Measurements from ENCODE around the gene TMEFF1. TPM values are rescaled to one million over a fixed set of nuclear protein-coding genes. Genes with fewer than 3 reads are reported as not detected.

The TMEFF1 gene
- total RNA-seq, 1 donor from 2014 or later, result 0.80 TPM

GRCh38 chr9:100579665-100580064, 106.7 kb downstream of the TMEFF1 start:
- H3K36me3 ChIP-seq, result no peaks in the 10 kb centered on the region
- H3K27ac ChIP-seq, result no peak overlapping the region
- H3K4me1 ChIP-seq, result no peaks in the 10 kb centered on the region
- no peaks in the 10 kb centered on the region for H3K9me3 ChIP-seq
- TF ChIP-seq, protein P1, sequence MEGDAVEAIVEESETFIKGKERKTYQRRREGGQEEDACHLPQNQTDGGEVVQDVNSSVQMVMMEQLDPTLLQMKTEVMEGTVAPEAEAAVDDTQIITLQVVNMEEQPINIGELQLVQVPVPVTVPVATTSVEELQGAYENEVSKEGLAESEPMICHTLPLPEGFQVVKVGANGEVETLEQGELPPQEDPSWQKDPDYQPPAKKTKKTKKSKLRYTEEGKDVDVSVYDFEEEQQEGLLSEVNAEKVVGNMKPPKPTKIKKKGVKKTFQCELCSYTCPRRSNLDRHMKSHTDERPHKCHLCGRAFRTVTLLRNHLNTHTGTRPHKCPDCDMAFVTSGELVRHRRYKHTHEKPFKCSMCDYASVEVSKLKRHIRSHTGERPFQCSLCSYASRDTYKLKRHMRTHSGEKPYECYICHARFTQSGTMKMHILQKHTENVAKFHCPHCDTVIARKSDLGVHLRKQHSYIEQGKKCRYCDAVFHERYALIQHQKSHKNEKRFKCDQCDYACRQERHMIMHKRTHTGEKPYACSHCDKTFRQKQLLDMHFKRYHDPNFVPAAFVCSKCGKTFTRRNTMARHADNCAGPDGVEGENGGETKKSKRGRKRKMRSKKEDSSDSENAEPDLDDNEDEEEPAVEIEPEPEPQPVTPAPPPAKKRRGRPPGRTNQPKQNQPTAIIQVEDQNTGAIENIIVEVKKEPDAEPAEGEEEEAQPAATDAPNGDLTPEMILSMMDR (IDR thresholded peaks at IDR 0.05), result no peak
- H3K4me3 ChIP-seq, result no peak overlapping the region
- DNase-seq (no peak), ATAC-seq (no peak)
- intact Hi-C loops (cut with DNase I), result no loop called here
- no peaks in the 10 kb centered on the region for H3K27me3 ChIP-seq (ENCODE audit: low read depth)

DNA sequence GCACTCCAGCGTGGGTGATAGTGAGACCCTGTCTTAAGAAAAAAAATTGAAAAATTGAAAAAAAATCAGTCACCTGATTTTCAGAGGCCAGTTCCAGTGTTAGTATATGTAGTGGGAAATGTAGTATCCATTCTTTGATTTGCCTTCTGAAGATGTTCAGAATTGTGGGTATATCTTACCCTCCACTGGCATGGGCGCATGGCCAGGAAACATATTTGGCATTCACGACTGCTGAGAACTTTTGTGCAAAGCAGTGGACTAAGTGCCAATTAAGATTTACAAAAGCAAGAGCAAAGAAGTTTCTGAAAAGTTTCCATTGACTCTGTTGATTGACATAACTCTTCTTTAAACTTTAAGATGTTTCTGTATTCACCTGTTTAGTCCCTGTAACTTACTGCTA, 107.3 kb downstream of the TMEFF1 start:
- intact Hi-C loops (cut with DNase I), result no loop called here
- Histone ChIP-seq H3K4me1 (no peaks in the 10 kb centered on the region), H3K27ac (no peak overlapping the region), H3K36me3 (no peaks in the 10 kb centered on the region), H3K4me3 (no peak overlapping the region), H3K27me3 (ENCODE audit: low read depth) (no peaks in the 10 kb centered on the region), H3K9me3 (no peaks in the 10 kb centered on the region)
- DNase-seq (no peak), ATAC-seq (no peak)
- TF ChIP-seq, protein P1 (IDR thresholded peaks at IDR 0.05), result no peak

- TF ChIP-seq, protein P1 (IDR thresholded peaks at IDR 0.05), result no peak
- Histone ChIP-seq H3K9me3 (no peaks in the 10 kb centered on the region), H3K36me3 (no peaks in the 10 kb centered on the region), H3K4me1 (no peaks in the 10 kb centered on the region), H3K27me3 (ENCODE audit: low read depth) (no peaks in the 10 kb centered on the region), H3K27ac (no peak overlapping the region), H3K4me3 (no peak overlapping the region)
- no peak for ATAC-seq
- intact Hi-C loops (cut with DNase I), result no loop called here
- no peak for DNase-seq
These were observed 108.1 kb downstream of the TMEFF1 start for GRCh38 chr9:100581081-100581480.

- Histone ChIP-seq H3K36me3 (no peaks in the 10 kb centered on the region), H3K9me3 (no peaks in the 10 kb centered on the region), H3K4me1 (no peaks in the 10 kb centered on the region), H3K27ac (no peak overlapping the region), H3K27me3 (ENCODE audit: low read depth) (no peaks in the 10 kb centered on the region), H3K4me3 (no peak overlapping the region)
- ATAC-seq, result no peak
- intact Hi-C loops (cut with DNase I), result no loop called here
- DNase-seq, result no peak
- TF ChIP-seq, protein P1 (IDR thresholded peaks at IDR 0.05), result no peak
These were observed 108.7 kb downstream of the TMEFF1 start for GRCh38 chr9:100581661-100582060.

DNA sequence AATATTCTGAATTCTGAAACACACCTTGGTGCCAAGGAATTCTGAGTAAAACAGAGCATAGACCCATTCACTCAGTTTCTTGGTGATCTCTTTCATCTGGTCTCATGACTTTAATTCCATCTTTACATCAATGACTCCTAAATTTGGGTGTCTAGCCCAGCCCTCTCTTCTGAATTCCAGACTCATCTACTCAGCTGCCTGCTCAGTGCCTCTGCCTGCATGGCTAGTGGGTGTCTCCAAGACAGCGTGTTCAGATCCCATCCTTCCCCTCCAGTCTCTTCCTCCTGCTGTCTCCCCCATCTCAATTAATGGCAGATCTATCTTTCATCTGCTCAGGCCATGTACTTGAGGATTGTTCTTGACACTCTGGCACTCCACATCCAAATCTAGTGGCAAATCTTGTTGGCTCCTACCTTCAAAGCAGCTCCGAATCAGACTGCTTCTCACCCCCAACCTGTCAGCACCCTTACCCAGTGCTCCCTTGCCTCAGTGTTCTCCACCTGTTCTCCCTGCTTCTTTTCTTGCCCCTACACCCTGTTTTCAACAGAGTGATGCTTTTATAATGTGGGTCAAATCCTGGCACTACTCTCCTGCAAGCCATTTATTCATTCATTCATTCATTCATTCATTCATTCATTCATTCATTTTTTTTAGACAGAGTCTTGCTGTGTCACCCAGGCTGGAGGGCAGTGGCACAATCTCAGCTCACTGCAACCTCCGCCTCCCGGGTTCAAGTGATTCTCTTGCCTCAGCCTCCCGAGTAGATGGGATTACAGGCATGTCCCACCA, 110.3 kb downstream of the TMEFF1 start:
- ATAC-seq, result no peak
- DNase-seq, result no peak
- no peak overlapping the region for H3K27ac ChIP-seq
- no peaks in the 10 kb centered on the region for H3K4me1 ChIP-seq
- H3K36me3 ChIP-seq, result no peaks in the 10 kb centered on the region
- TF ChIP-seq, protein P1 (IDR thresholded peaks at IDR 0.05), result no peak
- H3K27me3 ChIP-seq (ENCODE audit: low read depth), result no peaks in the 10 kb centered on the region
- H3K4me3 ChIP-seq, result no peak overlapping the region
- intact Hi-C loops (cut with DNase I), result no loop called here
- H3K9me3 ChIP-seq, result no peaks in the 10 kb centered on the region
